ENCODE data around the gene LIM2. TPM values are rescaled to one million over a fixed set of nuclear protein-coding genes. Genes with fewer than 3 reads are reported as not detected.

Gene LIM2
- total and polyA plus RNA-seq, 9 of the 15 experiments (the other 6 are each of a cell fraction or from before 2014, with no cell fraction given), result 0.07 to 0.45 (median 0.18) TPM; not detected in 4

DNA sequence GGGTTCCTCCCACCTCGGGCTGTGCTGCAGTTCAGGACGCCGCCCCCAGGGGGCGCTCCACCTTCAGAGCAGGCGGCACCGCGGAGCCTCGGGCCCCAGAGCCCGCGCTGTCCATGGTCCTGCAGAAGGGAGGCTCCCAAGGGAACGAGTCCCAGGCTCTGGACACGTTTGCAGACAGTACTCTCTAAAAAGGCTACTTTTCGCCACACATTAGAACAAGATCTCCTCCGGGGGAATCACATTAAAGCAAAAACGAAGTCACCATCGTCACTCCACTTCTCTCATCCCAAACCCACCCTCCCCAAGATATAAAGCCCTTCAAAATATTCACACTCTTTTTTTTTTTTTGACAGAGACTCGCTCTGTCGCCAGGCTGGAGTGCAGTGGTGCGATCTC is 34.3 kb upstream of the LIM2 start (continued):
- TF ChIP-seq MAZ (CRISPR knock-in tag; conservative IDR thresholded peaks at IDR 0.05 in 1 of 2, IDR thresholded peaks at IDR 0.05 in 1 of 2) (peak; percentile 68 to 99; a peak in 3 of 4 replicates), IRF2 (CRISPR knock-in tag; IDR thresholded peaks at IDR 0.05) (peak; percentile 52; the same call in 1 of the 2 replicates), ZNF175 (CRISPR knock-in tag; IDR thresholded peaks at IDR 0.05; ENCODE audit: low read depth) (0 out of 2 replicates have a peak, but pooled peaks have one; percentile 38), MYC (IDR thresholded peaks at IDR 0.05; ENCODE audit: low read depth, low read length) (peak; percentile 62; the same call in 1 of the 2 replicates), MYC (CRISPR knock-in tag; IDR thresholded peaks at IDR 0.05; ENCODE audit: borderline replicate concordance, low read depth) (no peak), ZNF41 (CRISPR knock-in tag; conservative IDR thresholded peaks at IDR 0.05) (0 out of 2 replicates have a peak, but pooled peaks have one; percentile 16), ZNF232 (CRISPR knock-in tag; IDR thresholded peaks at IDR 0.05) (peak; percentile 96), KDM4B (IDR thresholded peaks at IDR 0.05; ENCODE audit: borderline replicate concordance in 2 of 2, low read depth in 1 of 2) (peak in 1 of 2 experiments; percentile 61; a peak in 1 of 4 replicates), RB1 (IDR thresholded peaks at IDR 0.05; ENCODE audit: low read depth) (peak; percentile 96)
- TF ChIP-seq, protein P1, sequence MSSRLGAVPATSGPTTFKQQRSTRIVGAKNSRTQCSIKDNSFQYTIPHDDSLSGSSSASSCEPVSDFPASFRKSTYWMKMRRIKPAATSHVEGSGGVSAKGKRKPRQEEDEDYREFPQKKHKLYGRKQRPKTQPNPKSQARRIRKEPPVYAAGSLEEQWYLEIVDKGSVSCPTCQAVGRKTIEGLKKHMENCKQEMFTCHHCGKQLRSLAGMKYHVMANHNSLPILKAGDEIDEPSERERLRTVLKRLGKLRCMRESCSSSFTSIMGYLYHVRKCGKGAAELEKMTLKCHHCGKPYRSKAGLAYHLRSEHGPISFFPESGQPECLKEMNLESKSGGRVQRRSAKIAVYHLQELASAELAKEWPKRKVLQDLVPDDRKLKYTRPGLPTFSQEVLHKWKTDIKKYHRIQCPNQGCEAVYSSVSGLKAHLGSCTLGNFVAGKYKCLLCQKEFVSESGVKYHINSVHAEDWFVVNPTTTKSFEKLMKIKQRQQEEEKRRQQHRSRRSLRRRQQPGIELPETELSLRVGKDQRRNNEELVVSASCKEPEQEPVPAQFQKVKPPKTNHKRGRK (tag; IDR thresholded peaks at IDR 0.05), result no peak
- TF ChIP-seq, protein P2, sequence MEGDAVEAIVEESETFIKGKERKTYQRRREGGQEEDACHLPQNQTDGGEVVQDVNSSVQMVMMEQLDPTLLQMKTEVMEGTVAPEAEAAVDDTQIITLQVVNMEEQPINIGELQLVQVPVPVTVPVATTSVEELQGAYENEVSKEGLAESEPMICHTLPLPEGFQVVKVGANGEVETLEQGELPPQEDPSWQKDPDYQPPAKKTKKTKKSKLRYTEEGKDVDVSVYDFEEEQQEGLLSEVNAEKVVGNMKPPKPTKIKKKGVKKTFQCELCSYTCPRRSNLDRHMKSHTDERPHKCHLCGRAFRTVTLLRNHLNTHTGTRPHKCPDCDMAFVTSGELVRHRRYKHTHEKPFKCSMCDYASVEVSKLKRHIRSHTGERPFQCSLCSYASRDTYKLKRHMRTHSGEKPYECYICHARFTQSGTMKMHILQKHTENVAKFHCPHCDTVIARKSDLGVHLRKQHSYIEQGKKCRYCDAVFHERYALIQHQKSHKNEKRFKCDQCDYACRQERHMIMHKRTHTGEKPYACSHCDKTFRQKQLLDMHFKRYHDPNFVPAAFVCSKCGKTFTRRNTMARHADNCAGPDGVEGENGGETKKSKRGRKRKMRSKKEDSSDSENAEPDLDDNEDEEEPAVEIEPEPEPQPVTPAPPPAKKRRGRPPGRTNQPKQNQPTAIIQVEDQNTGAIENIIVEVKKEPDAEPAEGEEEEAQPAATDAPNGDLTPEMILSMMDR (IDR thresholded peaks at IDR 0.05 in 2 of 3, conservative IDR thresholded peaks at IDR 0.05 in 1 of 3; ENCODE audit: insufficient read depth in 2 of 3, low read depth in 1 of 3, low read length in 3 of 3), result peak; percentile 96
- TF ChIP-seq, protein P3, sequence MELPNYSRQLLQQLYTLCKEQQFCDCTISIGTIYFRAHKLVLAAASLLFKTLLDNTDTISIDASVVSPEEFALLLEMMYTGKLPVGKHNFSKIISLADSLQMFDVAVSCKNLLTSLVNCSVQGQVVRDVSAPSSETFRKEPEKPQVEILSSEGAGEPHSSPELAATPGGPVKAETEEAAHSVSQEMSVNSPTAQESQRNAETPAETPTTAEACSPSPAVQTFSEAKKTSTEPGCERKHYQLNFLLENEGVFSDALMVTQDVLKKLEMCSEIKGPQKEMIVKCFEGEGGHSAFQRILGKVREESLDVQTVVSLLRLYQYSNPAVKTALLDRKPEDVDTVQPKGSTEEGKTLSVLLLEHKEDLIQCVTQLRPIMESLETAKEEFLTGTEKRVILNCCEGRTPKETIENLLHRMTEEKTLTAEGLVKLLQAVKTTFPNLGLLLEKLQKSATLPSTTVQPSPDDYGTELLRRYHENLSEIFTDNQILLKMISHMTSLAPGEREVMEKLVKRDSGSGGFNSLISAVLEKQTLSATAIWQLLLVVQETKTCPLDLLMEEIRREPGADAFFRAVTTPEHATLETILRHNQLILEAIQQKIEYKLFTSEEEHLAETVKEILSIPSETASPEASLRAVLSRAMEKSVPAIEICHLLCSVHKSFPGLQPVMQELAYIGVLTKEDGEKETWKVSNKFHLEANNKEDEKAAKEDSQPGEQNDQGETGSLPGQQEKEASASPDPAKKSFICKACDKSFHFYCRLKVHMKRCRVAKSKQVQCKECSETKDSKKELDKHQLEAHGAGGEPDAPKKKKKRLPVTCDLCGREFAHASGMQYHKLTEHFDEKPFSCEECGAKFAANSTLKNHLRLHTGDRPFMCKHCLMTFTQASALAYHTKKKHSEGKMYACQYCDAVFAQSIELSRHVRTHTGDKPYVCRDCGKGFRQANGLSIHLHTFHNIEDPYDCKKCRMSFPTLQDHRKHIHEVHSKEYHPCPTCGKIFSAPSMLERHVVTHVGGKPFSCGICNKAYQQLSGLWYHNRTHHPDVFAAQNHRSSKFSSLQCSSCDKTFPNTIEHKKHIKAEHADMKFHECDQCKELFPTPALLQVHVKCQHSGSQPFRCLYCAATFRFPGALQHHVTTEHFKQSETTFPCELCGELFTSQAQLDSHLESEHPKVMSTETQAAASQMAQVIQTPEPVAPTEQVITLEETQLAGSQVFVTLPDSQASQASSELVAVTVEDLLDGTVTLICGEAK (IDR thresholded peaks at IDR 0.05), result peak; percentile 63; the same call in 1 of the 2 replicates
- TF ChIP-seq, protein P3 (CRISPR knock-in tag; IDR thresholded peaks at IDR 0.05), result 0 out of 2 replicates have a peak, but pooled peaks have one; percentile 50
